ENCODE data around the gene EXD3.

EXD3 gene

DNA sequence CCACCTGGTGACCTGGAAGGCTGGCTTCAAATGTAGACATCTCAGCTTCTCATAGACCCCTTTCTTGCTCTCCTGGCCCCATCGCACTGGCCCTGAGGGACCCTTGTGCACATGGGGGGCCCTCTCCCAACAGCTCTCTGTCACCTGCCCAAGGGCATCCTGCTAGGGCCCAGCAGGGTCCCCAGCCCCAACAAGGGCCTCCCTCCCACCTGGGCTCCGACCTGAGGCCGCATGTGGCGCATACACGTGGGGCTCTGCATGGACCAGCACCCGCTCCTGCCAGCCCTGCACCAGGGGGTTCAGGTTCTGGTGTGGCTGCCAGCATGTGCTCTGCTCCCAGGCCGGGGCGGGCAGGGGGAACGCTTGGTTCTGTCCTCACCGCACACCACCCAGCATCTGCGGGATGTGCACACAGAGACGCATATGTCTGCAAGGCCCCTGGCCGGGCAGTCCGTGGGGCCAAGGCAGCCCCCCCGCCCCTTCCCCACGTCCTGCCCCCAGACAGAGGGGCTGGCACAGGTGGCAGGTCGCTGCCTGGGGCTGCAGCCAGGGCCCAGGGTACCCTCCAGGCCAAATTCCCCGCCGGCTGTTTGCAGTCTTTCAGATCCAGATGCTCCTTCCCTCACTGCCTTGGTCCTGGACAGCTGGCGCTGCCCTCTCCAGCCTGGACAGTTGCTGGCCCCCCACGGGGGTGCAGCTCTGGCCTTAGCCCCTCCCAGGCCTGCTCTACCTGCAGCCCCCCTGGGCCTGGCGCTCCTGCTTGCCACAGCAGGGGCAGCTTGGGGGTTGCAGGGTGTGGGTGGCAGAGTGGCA lies 103.0 kb downstream of the EXD3 start:
- no peak for DNase-seq (ENCODE audit: low spot score)

DNA sequence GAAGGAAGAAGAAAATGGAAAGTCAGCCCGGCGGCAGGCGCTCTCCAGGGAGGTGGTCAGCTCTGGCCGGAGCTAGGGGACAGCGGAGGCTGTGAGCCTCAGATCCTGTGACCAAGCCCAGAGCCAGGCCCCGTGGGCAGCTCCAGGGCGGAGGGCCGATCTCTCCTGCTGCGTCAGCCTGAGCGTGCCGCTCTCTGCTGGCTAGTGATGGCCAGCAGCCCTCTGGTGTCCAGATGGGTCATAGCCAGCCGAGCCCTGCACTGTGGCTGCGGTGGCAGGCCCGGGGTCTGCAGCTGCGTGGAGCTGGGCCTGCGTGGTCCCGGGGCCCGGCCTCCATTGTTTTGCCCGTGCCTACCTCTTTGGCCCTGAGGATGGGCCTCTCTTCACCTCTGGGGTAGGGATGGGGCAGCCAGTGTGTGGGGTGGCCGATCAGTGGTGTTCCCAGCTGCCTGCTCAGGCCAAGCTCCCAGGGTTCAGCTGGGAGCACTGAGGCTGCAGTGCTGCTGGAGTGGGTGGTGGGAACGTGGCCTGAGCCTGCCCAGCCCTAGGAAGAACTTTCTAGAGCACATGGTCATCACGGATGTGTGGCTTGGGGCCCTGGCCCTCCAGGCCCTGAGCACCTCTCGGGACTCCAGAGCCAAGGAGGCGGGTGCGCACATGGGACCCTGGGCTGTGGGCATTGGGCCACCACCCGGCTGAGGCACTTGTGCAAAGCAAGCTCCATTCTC lies 103.8 kb downstream of the EXD3 start:
- peak; percentile 63 for DNase-seq (ENCODE audit: low spot score)

DNA sequence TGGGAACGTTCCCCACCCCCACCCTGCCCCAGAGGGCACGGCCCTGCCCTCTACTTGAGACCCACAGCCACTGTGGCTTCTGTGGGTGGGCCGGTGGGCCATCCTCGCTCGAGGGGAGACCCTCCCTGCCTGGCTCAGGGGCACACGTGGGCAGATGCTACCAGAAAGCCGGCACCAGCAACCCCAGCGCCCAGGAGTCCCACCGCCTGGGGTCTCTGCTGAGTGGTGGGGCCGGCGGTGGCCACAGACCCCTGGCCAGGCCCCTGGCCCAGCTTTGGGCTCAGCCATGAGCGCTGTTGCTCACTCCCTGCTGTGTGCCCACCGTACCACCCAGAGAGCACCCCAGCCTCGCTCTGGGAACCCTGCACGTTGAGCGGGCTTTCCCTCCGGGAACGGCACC lies 104.4 kb downstream of the EXD3 start:
- DNase-seq (ENCODE audit: low spot score), result no peak

DNA sequence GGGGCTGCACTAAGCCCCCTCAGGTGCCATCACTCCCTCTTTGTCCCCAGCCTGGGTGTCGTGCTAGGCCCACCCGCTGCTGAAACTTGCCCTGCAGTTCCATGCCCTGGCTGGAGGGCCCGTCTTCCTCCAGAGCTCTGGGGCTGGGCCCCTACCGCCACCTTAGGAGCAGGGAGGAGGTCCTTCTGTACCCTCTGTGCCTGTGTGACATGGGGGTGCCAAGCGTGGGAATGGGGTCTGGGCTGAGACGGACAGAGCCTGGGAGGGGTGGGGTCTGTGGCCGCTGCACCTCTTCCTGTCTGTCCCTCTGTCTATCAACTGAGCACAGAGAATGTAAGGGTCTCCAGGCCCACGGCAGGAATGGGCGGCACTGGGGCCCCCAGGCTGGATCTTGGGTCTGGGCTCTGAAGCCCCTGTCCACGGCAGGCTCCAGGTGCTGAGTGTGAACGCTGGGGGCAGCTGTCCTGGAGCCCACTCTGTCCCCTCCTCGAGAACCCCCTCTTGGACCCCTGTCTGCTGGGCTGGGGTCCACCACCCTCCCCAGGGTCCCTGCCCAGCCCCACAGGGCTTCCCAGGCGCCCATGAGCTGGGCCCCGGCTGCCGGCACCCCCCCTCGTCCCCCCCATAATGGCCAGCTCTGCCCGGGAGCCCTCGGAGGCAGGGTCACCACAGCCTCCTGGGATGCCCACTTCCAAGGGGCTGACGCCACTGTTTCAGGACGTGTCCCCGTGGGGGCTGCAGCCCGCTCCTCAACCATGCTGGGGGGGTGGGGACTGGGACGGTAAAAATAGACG lies 105.0 kb downstream of the EXD3 start:
- DNase-seq (ENCODE audit: low spot score), result no peak

DNA sequence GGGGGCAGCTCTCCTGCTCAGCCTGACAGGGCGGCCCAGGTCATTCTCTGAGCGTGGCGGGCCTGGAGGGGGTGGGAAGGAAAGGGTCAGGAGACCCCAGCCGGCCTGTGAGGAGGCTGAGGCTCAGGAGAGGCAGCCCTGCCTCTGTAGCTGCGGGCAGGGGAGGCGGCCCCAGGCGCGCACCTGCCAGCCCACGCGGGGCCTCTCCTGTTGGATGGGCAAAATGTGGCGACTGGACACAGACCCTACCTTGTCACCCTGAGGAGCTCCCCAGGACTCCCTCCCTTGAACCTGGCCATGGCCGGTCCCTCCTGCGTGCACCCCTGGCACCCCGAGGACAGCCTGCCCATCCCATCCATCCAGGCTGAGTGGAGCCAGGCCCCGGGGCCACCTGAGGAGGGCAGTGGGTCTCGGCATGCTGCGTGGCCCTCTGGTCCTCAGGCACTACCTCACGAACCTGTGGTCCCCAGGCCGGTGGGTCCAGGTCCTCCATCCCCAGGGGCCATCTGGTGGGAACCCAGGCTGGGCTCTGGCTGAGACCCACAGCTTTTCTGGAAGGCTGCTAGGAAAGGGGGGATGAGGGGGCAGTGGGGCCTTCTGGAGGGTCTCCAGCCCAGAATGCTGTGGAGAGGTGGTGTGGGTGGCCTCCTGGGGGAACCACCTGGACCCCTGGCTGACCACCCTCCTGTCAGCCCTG lies 105.8 kb downstream of the EXD3 start:
- DNase-seq (ENCODE audit: low spot score), result no peak

DNA sequence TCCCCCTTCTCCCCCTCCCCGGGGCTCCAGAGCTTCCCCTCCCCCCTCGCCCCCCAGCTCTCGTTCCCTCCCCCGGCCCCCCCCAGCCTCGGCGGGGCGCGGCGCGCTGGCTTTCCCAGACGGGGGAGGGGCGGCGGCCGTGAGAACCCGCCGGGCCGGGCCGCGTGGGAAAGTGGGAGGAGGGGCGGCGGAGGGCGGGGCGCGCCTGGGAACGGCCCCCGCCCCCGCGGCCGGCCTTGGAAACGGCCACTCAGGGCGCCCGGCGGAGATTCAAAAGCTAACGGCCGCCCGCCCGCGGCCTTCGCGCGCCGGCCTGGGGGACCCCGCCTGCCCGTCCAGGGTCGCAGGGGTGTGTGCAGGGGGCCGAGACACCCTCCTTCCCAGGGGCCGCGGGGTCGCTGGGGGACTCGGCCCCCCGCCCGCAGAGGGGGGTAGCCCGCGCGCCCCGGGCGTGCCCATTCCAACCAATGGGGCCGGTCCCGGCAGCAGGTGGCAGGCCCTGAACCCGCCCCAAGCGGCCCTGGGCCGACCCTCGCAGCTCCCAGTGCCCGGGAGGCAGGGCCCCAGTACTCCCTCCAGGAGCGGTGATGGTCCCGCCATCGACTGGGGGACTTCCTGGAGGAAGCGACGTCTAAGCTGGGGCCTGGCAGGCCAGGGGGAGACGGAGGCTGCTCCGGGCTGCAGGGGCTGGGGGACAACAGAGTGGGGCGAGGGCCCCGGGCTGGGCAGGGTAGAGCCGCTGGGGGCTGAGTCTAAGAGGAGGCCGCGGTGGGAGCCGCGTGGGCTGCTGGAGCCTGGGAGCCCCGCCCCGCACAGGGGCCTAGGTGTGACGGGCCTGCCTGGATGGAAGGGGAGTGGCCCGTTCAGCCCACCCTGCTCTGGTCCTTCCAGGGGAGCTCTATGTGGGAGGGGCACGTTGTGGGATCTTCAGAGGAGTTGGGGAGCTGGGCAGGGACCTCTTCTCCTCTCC lies 106.7 kb downstream of the EXD3 start:
- DNase-seq (ENCODE audit: low spot score), result peak; percentile 71

DNA sequence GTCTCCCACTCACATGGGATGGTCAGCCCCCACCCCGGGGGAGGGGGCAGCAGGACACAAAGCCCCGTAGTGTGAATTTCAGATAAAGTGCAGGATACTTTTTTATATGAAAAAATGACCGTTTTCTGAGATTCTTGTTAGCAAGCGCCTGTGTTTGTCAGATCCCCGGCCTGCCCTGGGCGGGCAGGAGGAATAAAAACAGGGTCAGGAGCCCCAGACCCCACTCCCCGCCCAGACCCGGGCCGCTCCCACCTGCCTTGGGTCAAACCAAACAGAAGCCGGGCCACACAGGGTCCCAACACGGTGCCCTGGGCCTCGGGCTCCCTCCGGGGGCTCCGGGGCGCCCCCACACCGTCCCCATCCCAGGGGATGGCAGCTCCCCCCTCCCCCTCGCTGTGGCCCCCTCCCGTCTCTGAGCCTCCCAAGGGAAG lies 107.4 kb downstream of the EXD3 start:
- DNase-seq (ENCODE audit: low spot score), result peak; percentile 27

DNA sequence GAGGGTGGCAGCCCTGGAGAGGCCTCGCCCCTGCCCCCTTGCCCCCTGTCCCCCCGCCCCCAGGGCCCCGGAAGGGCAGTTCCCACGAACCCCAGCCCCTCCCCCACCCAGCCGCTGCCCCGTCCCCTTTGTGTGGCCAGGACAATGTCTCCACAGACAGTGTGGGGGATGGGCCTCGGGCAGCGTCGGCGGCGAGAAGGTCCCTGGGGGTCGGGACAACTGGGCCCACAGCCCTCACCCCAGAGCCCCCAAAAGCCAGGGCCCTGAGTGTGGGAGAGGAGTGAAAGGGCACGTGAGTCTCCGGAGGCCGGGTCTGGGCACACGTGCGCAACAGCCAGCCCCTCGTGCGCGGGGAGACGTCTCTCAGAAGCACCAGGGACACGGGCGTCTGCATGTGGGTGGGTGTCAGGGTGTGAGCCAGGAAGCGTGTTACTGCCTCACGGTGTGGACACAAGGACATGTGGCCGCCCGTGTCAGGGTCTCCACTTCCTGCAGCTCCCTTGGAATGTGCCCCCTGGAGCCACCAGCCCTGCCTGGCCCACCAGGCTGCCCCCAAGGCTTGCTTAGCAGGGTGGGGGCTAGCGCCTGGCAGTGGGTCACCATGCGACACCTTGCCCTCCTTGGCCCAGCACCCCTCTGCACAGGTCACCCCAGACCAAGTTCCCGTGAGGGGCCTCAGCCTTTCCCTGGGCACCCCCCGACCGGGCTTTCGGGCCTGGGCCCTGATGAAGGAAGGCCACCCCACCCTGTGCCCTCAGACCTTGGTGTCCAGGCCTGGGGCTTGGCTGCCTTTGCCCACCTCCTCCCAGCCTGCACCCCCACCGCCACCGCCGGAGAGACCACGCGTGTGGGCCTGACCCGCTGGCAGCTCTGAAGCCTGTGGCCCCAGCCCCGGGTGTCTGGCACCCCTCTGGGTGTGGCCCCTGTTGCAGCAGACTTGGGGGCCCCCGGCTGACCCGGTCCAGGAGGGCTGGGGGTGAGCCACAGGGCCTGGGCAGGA lies 108.1 kb downstream of the EXD3 start:
- DNase-seq (ENCODE audit: low spot score), result peak; percentile 40

DNA sequence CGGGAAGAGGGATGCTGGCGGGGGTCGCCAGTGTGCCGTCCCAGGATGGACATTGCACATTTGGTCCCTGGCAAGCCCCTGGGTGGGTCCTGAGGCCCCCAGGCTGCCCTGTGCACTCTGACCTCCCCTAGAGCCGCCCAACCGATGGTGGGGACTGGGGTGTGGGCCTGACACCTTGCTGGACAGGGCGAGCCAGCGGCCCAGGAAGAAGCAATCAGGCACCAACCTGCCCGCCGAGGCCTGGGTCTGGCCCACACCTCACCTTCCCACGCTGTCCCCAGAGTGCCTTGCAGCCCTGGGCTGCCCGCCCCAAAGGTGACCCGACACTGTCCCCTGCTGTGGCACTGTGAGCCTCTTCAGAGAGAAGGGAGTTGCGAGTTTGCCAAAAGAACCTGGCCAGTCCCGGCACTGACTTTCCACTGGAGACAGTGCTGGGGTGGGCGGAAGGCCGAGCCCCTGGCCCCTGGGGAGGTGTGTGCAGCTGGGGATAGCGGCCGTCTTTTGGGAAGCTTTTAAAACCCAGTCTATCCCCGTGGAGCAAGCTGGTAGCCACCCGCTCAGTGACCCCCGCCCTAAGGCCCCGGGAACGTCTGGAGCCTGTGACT lies 108.9 kb downstream of the EXD3 start:
- DNase-seq (ENCODE audit: low spot score), result no peak

DNA sequence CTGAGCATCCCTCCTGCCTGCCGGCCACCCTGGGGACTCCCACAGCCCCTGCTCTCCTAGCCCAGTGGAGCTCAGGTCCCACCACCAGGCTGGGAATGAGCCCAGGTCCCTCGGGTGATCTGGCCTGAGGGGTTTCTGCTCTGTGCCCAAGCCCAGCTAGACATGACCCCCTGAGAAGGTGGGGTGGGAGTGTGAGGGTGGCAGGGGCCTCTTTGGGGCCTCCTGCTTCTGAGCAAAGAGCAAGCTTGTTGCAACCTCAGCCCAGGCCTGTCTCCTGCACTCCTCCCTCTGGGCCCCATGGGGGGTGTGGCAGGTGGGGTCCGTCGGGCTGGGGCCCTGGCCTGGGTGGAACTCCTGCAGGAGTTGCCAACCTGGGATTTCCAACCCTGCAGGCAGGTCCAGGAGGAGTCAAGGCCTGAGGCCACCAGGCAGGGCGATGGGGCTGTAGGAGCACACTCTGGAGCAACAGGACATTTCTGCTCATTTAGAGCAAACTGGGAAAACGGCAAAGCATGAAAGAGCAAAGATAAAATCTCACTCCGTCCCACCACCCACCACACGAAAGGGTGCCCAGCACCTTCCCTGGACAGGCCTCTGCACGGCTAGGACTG lies 109.5 kb downstream of the EXD3 start:
- no peak for DNase-seq (ENCODE audit: low spot score)

DNA sequence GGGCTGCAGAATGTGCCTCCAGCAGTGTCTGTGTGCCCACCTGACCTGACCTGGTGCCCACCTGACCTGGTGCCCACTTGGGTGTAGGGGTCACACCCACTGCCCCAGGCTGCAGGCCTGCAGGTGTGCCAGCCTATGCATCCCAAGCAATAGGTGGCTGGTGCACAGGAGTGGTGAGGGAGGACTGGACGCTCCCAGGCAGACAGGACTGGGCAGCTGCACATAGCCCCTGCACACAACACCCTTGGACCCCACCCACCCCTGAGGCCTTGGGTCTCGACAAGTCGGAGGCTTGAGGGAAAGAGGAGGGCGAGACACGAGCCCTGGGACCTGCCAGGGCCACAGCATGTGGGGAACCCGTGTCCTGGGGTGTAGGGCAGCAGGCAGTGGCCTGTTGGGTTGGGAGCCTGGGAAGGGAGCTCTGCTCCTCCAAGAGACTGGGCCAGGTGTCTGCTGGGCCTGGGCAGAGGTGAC lies 110.1 kb downstream of the EXD3 start:
- no peak for DNase-seq (ENCODE audit: low spot score)

DNA sequence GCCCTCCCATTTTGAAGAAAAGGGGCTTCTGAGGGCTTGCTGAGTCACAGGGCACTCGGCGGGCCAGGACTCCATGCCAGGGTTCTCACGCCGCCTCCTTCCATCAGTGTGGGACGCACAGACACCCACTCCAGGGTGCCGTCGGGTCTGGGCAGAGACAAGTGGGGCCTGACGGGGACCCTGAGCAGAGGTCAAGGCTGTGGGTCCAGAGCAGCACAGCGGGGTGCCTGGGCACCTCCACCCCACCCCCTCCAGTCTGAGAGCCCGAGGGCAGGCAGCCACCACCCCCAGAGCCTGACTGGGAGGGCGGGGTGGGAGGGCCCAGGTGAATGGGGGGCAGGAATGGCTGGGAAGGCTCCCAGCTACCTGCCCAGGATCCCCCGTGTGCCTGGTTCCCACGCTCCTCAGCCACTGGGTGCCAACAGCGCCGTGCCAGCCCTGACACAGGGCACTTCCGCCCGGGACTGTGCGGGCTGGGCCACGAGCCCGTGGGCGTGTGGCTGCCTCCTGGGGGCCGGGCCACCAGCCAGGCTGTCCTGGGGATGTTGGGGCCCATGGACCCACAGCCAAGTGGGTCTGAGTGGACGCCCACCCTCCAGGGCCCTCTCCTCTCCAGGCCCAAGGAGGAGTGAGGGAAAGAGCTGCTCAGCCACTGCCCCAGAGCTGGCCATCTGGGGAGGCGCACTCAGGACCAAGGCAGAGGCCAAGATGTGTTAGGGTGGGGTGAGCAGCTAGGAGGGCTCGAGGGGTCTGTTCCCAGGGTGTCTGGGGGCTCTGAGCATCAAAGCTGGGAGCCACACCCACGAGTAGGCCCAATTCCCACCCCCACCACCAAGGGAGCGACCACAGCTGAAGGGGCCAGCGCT lies 110.7 kb downstream of the EXD3 start:
- peak; percentile 2 for DNase-seq (ENCODE audit: low spot score)

DNA sequence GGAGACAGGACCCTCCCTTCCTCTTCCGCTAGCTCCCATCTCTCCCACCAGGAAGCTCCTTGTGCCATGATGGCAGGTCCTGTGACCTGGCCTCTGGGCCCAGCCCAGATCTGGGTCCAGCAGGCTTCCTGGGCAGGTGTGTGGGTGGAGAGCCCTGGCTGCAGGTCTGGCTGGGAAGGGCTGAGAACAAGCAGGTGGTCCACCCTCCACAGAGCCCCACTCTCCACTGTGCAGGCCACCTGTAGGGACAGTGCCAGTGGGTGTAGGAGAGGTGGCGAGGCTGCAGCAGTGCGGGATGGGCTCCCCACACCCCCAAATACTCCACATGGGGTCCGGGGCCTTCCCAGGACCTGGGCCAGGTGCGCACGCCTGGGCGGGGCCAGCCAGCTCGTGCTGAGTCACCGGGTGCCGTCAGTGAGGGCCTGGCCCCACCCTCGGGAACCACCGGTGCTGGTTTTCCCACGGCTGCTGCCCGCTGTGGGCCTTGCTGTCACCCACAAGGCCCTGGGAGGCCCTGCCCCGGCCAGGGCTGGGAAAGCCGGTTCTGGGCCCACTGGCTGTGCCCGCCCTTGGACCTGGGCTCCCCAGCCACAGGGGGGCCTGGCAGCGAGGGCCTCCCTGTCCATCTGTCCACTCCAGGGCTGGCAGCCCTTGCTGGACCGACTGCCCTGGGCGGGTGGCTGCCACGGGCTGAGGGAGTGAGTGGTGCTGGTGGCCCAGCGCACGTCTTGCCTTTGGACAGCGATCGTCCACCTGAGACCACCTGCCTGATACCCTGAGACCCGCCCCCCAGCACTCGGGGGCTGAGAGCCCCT lies 111.6 kb downstream of the EXD3 start:
- DNase-seq (ENCODE audit: low spot score), result no peak

DNA sequence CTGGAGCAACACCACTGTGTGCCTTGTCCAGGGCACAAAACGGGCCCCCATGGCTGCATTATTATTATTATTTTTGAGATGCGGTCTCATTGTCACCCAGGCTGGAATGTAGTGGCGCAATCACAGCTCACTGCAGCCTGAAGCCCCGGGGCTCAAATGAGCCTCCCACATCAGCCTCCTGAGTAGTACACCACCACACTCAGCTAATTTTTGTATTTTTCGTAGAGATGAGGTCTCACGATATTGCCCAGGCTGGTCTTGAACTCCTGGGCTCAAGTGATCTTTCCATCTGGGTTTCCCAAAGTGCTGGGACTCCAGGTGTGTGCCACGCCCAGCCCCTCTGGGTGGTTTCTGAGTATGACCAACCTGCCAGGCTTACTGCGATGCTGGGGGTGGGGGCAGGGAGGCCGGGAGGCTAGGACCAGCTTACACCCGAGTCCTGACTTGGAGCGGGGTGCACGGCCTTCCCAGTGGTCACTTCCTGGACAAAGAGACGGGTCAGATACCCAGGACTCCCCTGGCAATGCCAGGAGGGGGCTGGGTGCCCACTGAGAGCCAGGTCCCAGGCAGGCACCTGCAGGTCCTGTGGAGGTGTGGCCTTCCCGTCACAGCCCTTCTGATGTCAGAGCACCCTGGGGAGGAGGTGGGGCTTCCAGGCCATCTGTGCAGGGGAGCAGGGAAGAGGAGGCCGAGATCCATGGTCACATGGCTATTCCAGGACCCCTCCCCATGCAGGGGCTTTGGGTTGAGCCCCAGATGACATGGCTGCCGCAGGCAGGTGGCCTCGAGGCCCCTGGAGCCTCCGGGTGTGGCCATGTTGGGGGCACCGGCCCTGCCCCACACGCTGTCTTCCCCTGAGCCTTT lies 112.5 kb downstream of the EXD3 start:
- no peak for DNase-seq (ENCODE audit: low spot score)
